Right atrium auricular region (tissue), 2 donors: ENCODE results near the gene SNCB. TPM values are rescaled to one million over a fixed set of nuclear protein-coding genes. Genes with fewer than 3 reads are reported as not detected.

Experiments used
- DNase-seq: peaks from one replicate; pipeline ENCODE4 v3.0.0-alpha.2; 2019; ENCODE audit warnings: low spot score
- H3K27ac ChIP-seq, 2 donors: fragments of 200-600 bp; sonication (generic); 1 replicate in 1 of 2; 2 replicates in 1 of 2; pipeline ENCODE4 v1.5.1; 2016 to 2019
- H3K27me3 ChIP-seq, 2 donors: fragments of 200-600 bp; sonication (generic); one replicate each; pipeline versions ENCODE4 v1.5.1 to v1.6.0; 2017 to 2019
- H3K36me3 ChIP-seq: fragments of 200-600 bp; sonication (generic); one replicate; pipeline ENCODE4 v1.5.1; 2016
- H3K4me1 ChIP-seq, 2 donors: fragments of 200-600 bp; sonication (generic); one replicate each; pipeline versions ENCODE4 v1.5.1 to v1.6.0; 2017 to 2019
- H3K4me3 ChIP-seq, 2 donors: fragments of 200-600 bp; sonication (generic); 1 replicate in 1 of 2; 2 replicates in 1 of 2; pipeline ENCODE4 v1.5.1; 2017 to 2019; ENCODE audit warnings: mild to moderate bottlenecking in 1 of 2, moderate library complexity in 1 of 2
- H3K9me3 ChIP-seq, 2 donors: fragments of 200-600 bp; sonication (generic); one replicate each; pipeline ENCODE4 v1.5.1; 2019
- total RNA-seq, 2 donors: library from RNA; depleted of rRNA; stranded (reverse); fragments of >200 nt; gene quantifications; one replicate each; pipeline ENCODE4 v1.1.0, GENCODE V29; 2016
- TF ChIP-seq, protein P1 (sequence below), 2 donors: fragments of 200-600 bp; sonication (generic); IDR thresholded peaks; one replicate each; pipeline ENCODE4 v1.5.1; 2019; ENCODE audit warnings: antibody characterized with exemption in 2 of 2

The SNCB gene
- total RNA-seq, 2 donors from 2014 or later: 0.67 TPM; not detected in 1

DNA sequence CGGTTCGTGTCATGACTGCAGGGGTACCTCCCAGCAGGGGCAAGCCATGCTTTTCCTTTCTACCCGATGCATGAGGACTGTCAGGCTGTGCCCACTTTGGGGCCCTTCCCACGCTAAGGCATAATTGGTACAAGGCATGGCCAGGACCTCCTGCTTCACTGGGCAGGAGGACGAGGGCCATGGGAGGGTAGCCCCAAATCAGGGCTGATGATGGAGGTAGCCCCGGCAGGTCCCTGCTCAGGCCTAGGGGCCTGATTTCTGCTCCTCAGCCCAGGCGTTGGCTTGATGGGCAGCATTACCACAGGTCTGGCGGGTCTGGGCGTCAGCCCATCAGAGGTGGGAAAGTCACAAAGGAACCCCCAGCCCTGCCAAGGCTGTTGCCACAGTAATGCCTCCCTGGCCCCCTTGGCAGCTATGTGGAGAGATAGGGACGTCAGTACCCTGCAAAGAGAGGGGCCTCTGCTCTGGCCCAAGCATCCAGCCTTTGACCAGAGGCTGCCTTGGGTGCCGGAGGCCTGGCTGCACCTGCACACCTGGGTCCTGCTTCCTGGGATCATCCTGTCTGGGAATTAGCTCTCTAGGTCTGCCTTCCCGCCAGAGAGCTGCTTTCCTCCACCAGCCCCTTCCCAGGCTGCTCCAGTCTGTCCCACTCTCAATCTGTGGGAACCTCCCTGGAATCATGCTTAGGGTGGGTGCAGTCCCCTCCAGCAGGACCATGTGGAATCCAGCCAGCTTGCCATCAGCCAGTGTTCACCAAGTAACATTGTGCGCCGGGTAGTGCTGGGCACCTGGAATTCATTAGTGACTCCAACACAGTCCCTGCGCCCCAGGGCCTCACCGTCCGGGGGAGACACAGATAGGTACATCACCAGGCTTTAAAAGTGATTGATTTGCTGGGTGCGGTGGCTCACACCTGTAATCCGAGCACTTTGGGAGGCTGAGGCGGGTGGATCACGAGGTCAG, 32.3 kb upstream of the SNCB start:
- H3K36me3 ChIP-seq: no peaks in the 10 kb centered on the region
- peaks cover 0 to 12% of the 10 kb centered on the region in 2 donors for H3K4me1 ChIP-seq
- DNase-seq: no peak
- H3K27ac ChIP-seq: no peak overlapping the region
- H3K9me3 ChIP-seq: no peaks in the 10 kb centered on the region
- no peak overlapping the region for H3K4me3 ChIP-seq
- no peaks in the 10 kb centered on the region for H3K27me3 ChIP-seq
- TF ChIP-seq, protein P1, sequence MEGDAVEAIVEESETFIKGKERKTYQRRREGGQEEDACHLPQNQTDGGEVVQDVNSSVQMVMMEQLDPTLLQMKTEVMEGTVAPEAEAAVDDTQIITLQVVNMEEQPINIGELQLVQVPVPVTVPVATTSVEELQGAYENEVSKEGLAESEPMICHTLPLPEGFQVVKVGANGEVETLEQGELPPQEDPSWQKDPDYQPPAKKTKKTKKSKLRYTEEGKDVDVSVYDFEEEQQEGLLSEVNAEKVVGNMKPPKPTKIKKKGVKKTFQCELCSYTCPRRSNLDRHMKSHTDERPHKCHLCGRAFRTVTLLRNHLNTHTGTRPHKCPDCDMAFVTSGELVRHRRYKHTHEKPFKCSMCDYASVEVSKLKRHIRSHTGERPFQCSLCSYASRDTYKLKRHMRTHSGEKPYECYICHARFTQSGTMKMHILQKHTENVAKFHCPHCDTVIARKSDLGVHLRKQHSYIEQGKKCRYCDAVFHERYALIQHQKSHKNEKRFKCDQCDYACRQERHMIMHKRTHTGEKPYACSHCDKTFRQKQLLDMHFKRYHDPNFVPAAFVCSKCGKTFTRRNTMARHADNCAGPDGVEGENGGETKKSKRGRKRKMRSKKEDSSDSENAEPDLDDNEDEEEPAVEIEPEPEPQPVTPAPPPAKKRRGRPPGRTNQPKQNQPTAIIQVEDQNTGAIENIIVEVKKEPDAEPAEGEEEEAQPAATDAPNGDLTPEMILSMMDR (IDR thresholded peaks at IDR 0.05): no peak

DNA sequence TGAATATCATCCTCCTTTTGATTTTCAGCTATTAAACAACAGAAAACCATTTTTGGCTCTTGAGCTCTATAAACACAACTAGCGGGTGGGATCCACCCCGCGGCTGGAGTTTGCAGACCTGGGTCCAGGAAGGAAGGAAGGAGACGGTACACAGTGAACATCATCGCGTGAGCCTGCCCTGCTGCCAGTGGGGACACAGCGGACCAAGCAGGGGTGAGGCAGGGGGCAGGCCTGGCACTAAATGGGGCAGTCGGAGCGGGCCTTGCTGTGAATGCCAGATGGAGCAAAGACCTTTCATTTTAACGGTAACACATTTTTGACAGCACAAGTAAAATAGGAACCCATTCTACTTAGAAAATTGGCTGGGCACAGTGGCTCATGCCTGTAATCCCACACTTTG, 31.3 kb upstream of the SNCB start:
- H3K27me3 ChIP-seq: no peaks in the 10 kb centered on the region
- no peak for DNase-seq

DNA sequence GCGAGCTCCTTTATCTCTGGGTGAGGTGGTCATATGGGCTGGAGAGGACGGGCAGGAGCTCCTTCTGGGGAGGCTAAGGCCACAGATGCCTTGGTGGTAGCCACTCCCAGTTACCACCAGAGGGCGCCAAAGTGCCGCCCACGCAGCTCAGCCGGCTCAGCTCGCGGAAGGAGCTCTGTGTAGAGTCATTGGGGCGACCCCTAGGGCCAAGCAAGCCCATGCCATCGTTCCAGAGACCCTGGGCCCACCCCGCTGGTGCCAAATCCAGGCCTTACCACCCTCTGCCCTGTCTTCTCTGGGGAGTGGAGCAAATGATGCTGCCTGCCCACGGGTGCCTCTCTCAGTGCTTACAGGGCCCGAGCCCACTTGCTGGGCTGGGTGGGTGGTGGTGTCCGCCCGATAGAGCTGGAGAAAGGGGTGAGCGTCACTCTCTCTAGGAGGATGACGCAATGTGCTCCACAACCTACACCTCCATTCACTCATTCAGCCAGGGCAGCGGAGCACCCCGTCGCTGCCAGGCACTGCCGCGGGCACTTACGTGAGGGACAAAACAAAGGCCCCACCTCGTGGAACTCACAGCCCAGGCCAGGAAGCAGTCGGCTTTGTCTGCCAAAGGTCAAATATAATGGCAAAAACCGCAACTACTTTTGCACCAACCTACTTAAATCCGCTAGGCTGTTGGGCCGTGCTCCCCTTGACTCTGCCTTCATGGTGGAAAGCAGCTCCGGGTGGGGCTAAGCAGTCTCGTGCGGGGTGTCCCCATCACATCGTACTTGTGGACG, 30.7 kb upstream of the SNCB start:
- H3K27ac ChIP-seq: no peak overlapping the region
- no peak overlapping the region for H3K4me3 ChIP-seq
- H3K27me3 ChIP-seq: no peaks in the 10 kb centered on the region
- no peaks in the 10 kb centered on the region for H3K9me3 ChIP-seq
- no peak for DNase-seq
- peaks cover 0 to 12% of the 10 kb centered on the region in 2 donors for H3K4me1 ChIP-seq
- peaks cover 7% of the 10 kb centered on the region for H3K36me3 ChIP-seq
- TF ChIP-seq, protein P1 (IDR thresholded peaks at IDR 0.05): peak; percentile 93 to 99

More for the DNA sequence above, 31.3 kb upstream of the SNCB start:
- H3K4me3 ChIP-seq: no peak overlapping the region
- no peaks in the 10 kb centered on the region for H3K9me3 ChIP-seq
- H3K36me3 ChIP-seq: peaks cover 5% of the 10 kb centered on the region
- peaks cover 0 to 12% of the 10 kb centered on the region in 2 donors for H3K4me1 ChIP-seq
- no peak overlapping the region for H3K27ac ChIP-seq
- TF ChIP-seq, protein P1 (IDR thresholded peaks at IDR 0.05): no peak

DNA sequence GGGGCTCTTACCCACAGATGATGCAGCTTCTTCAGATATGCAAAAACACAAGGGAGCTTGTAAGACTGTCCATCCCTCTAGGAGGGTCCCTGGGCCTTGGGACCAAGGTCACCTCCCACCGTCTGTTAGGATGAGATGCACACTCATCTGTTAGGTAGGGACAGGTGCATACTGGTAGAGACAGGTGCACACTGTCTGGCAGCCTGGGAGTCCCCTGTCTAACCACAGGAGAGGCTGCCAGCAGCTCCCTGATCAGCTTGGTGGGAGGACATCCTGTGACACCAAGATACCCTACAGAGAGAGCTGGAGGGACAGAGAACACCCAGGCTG, 30.2 kb upstream of the SNCB start:
- DNase-seq: no peak
- TF ChIP-seq, protein P1 (IDR thresholded peaks at IDR 0.05): no peak
- peaks cover 7% of the 10 kb centered on the region for H3K36me3 ChIP-seq
- no peak overlapping the region for H3K4me3 ChIP-seq
- no peaks in the 10 kb centered on the region for H3K9me3 ChIP-seq
- peaks cover 0 to 12% of the 10 kb centered on the region in 2 donors for H3K4me1 ChIP-seq
- no peaks in the 10 kb centered on the region for H3K27me3 ChIP-seq
- H3K27ac ChIP-seq: no peak overlapping the region

DNA sequence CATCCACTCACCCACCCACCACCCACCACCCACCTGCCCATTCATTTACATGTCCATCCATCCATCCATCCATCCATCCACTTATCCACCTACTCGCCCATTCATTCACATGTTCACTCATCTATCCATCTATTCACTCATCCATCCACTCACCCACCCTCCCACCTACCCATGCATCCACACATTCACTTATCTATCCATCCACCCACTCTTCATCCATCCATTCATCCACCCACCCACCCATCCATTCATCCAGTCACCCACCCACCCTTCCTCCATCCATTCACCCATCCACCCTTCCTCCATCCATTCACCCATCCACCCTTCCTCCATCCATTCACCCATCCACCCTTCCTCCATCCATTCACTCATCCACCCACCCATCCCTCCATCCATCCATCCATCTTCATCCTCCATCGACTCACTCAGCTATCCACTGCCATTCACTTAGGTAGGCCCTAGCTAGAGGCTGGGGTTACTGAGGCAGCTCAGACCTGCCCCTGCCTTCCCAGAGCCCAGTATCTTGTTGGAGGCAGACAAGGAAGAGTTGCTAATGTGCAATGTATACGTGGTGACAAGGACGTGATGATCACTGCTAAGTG, 29.6 kb upstream of the SNCB start:
- Histone ChIP-seq H3K36me3 (peaks cover 9% of the 10 kb centered on the region), H3K4me1 (peaks cover 0 to 12% of the 10 kb centered on the region in 2 donors), H3K27ac (no peak overlapping the region), H3K4me3 (no peak overlapping the region), H3K27me3 (no peaks in the 10 kb centered on the region), H3K9me3 (no peaks in the 10 kb centered on the region)
- no peak for DNase-seq
- TF ChIP-seq, protein P1 (IDR thresholded peaks at IDR 0.05): no peak
